GM21526 (cell line): ENCODE measurements around the gene ARHGEF28.

Experiments
- ATAC-seq: cut with Tn5 transposase; IDR thresholded peaks from one replicate; pipeline ENCODE4 v1.9.1; 2021; ENCODE audit warnings: moderate library complexity; ENCODE audit not compliant: unreplicated experiment, low FRiP score

The ARHGEF28 gene

GRCh38 chr5:73620334-73620687 lies 5.7 kb upstream of the ARHGEF28 start:
- no peak for ATAC-seq

- ATAC-seq, result no peak
Measured at GRCh38 chr5:73623060-73623459, 2.9 kb upstream of the ARHGEF28 start.

GRCh38 chr5:73623901-73624404 lies 2.0 kb upstream of the ARHGEF28 start:
- no peak for ATAC-seq

GRCh38 chr5:73624888-73625287 lies 1.1 kb upstream of the ARHGEF28 start:
- ATAC-seq, result no peak

- ATAC-seq, result no peak
Measured at GRCh38 chr5:73625372-73625943, 538 bp upstream of the ARHGEF28 start.

GRCh38 chr5:73626814-73627313 lies 868 bp downstream of the ARHGEF28 start:
- ATAC-seq, result no peak

- no peak for ATAC-seq
Measured at GRCh38 chr5:73629456-73629855, 3.5 kb downstream of the ARHGEF28 start.

- no peak for ATAC-seq
Measured at GRCh38 chr5:73630765-73631164, 4.8 kb downstream of the ARHGEF28 start.

GRCh38 chr5:73631500-73631899 lies 5.5 kb downstream of the ARHGEF28 start:
- no peak for ATAC-seq

GRCh38 chr5:73633060-73633459 lies 7.1 kb downstream of the ARHGEF28 start:
- ATAC-seq, result no peak

GRCh38 chr5:73636408-73636807 lies 10.4 kb downstream of the ARHGEF28 start:
- no peak for ATAC-seq

- ATAC-seq, result no peak
Measured at GRCh38 chr5:73637565-73637964, 11.6 kb downstream of the ARHGEF28 start.

GRCh38 chr5:73638344-73639095 lies 12.5 kb downstream of the ARHGEF28 start:
- no peak for ATAC-seq

GRCh38 chr5:73640861-73641320 lies 14.9 kb downstream of the ARHGEF28 start:
- ATAC-seq, result no peak

- ATAC-seq, result no peak
Measured at GRCh38 chr5:73641811-73642210, 15.8 kb downstream of the ARHGEF28 start.

GRCh38 chr5:73642344-73642743 lies 16.3 kb downstream of the ARHGEF28 start:
- ATAC-seq, result no peak

- no peak for ATAC-seq
Measured at GRCh38 chr5:73644385-73644963, 18.5 kb downstream of the ARHGEF28 start.

GRCh38 chr5:73647721-73648120 lies 21.7 kb downstream of the ARHGEF28 start:
- no peak for ATAC-seq

GRCh38 chr5:73648515-73648914 lies 22.5 kb downstream of the ARHGEF28 start:
- ATAC-seq, result no peak

GRCh38 chr5:73649926-73650325 lies 23.9 kb downstream of the ARHGEF28 start:
- ATAC-seq, result no peak

- ATAC-seq, result no peak
Measured at GRCh38 chr5:73652391-73652790, 26.4 kb downstream of the ARHGEF28 start.
